GM18507 (cell line): Measurements from ENCODE around the gene UBR1.
A peak's percentile ranks its signal among the peaks of the same experiment; 100 is the strongest.
"Not testable (repeated sequence)": the region's sequence is repeated elsewhere in the genome, so short reads cannot be mapped to it uniquely, and the experiment has no call there.

Experiments
- DNase-seq: peaks from one replicate; pipeline ENCODE4 v3.0.0; 2011; ENCODE audit warnings: low read depth; ENCODE audit not compliant: insufficient read length; ENCODE audit errors: extremely low spot score
- FAIRE-seq: peaks from 2 replicates; lab custom pipeline; 2011; peaks lifted over from hg19 to GRCh38; lab: Jason Lieb, UNC

Gene UBR1

GRCh38 chr15:43070893-43071292 is 34.9 kb downstream of the UBR1 start:
- FAIRE-seq (peak; percentile 31), DNase-seq (no peak)

GRCh38 chr15:43070249-43070648 is 35.6 kb downstream of the UBR1 start:
- DNase-seq = no peak
- FAIRE-seq = no peak

GRCh38 chr15:43067717-43068461 is 37.9 kb downstream of the UBR1 start:
- FAIRE-seq = no peak
- DNase-seq = no peak

DNA sequence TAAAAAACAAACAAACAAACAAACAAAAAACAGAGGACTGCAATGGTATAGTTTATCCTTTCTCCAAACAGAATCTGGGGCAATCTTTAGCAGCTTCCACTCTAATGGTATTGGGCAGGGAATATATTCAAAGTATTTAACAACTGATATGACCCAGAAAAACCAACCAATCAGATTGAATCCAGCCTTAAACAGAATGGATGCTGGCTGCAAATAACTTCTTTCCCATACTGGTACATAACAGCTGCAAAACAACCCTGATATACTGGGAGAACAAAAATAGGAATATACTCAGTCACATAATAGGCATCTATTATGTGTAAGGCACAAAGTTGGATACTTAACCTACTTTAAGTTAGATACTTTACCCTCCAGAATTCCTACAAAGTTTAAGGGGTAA is 49.1 kb downstream of the UBR1 start:
- DNase-seq = no peak
- FAIRE-seq = no peak

DNA sequence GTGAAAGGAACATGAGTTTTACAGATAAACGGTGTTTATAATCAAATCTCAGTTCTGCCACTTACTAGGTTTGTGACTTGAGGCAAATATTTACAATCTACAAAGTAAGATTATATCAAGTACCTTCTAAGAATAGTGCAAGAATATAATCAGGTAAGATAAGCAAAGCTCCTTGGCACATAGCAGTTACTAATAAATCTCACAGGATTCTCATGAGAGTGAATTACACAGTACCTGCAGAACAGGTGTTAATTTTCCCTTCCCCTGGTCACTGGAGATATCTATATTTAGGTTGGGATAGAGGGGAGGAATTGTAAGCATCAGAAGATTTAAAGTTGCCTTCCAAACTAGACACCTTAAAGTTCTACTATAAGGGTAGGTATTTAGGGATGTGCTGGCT is 53.0 kb downstream of the UBR1 start:
- FAIRE-seq = no peak
- no peak for DNase-seq

DNA sequence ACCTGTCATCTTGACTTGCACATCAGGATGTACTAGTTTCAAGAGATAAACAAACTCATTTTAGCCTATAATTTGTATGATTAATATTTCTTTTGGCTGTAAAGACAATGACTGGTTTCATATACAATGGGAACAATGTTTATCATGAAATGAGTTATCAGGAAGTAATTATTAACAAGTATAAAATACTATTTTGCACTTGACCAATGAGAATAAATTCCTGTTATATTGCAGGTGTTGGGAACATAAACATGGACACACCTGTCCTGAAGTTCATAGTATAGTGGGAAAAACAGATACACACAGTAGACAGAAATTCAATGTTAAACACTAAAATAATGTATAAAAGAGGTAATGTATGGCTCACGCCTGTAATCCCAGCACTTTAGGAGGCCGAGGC is 56.9 kb downstream of the UBR1 start:
- FAIRE-seq = no peak
- no peak for DNase-seq

- DNase-seq (no peak), FAIRE-seq (no peak)
Measured at GRCh38 chr15:43046484-43046883, 59.4 kb downstream of the UBR1 start.

GRCh38 chr15:43042885-43043284 is 63.0 kb downstream of the UBR1 start:
- DNase-seq = no peak
- no peak for FAIRE-seq

GRCh38 chr15:43041085-43041484 is 64.8 kb downstream of the UBR1 start:
- not testable (repeated sequence) for DNase-seq, FAIRE-seq

GRCh38 chr15:43035240-43035639 is 70.6 kb downstream of the UBR1 start:
- DNase-seq, FAIRE-seq: not testable (repeated sequence)

- no peak for DNase-seq
Measured at GRCh38 chr15:43029476-43029875, 76.4 kb downstream of the UBR1 start.

DNA sequence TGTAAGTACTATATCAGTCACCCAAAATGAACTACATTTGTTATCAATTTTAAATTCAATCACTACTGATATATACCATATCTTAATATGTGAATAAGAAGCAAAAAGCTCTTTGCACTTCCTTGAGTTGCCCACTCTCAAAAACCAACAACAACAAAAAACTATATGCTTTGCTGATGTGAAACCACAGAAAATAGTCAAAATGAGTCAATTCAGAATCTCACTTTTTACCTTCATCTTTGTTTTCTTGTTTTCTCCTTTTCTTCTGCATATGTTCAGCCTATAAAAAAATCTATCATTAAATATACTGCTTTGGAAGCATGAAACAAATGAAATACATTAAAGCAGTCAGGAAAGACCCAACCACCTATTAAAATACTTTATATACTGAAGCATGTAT is 80.7 kb downstream of the UBR1 start:
- no peak for DNase-seq
- FAIRE-seq = peak; percentile 9

More at GRCh38 chr15:43029476-43029875, 76.4 kb downstream of the UBR1 start:
- FAIRE-seq = no peak

DNA sequence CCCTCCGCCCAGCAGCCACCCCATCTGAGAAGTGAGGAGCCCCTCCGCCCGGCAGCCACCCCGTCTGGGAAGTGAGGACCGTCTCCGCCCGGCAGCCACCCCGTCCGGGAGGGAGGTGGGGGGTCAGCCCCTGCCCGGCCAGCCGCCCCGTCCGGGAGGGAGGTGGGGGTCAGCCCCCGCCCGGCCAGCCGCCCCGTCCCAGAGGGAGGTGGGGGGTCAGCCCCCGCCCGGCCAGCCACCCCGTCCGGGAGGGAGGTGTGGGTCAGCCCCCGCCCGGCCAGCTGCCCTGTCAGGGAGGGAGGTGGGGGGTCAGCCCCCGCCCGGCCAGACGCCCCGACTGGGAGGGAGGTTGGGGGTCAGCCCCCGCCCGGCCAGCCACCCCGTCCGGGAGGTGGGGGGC is 91.2 kb downstream of the UBR1 start:
- not testable (repeated sequence) for FAIRE-seq, DNase-seq

DNA sequence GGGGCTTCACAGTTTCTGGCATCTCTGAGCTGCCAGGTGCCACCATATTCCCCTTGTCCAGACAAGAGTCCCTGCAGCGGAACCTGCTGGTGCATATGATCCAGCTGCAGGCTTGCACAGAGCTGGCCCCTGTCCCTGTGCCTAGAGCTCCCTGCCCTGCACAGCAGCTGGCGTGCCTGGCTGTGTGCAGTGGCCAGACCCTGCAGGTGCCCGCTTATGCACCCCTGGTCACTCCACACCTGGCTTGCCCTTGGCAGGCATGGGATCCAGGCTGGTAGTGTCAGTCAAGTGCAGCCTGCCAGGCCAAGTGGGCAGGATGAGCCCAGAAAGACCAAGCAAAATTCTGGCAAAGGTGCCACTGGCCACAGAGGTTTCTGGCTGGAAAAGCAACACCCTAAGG is 96.6 kb downstream of the UBR1 start:
- FAIRE-seq (no peak), DNase-seq (no peak)

DNA sequence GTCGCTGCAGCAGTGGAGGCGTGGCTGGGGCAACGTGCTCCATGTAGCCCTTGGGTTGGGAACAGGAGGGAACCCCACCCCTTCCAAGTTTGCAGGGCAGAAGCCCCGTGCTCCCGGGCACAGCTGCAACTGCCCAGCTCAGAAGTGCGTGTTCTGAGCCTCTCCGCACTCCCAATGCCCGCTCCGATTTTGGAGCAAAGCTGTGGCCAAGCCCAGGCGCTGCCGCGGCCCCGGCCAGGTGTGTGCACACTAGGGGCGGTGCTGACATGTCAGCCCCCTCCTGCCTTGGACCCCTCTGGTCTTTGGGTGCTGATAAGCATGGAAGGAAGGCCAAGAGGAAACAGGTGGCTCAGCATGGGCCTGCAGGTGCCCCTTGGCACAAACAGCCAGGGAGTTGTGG is 97.7 kb downstream of the UBR1 start:
- DNase-seq = no peak
- no peak for FAIRE-seq

DNA sequence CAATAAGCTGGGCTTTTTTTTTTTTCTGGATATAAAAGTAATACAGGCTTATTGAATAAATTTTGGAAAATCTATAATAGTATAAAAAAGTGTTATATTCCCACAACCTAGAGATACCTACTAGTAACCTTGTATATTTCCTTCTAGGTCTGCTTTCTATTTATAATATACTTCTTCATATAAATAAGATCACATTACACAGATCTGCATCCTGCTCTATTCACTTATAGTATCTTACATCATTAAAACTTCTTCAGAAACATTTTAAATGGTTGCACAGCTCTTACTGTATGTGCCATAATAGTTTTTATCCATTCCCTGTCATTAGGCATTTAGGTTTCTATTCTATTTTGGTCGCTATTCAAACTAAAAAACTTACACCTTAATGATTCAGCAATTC is 98.3 kb downstream of the UBR1 start:
- FAIRE-seq (no peak), DNase-seq (no peak)

- no peak for DNase-seq
- FAIRE-seq = no peak
Measured at GRCh38 chr15:43006991-43007390, 98.8 kb downstream of the UBR1 start.

DNA sequence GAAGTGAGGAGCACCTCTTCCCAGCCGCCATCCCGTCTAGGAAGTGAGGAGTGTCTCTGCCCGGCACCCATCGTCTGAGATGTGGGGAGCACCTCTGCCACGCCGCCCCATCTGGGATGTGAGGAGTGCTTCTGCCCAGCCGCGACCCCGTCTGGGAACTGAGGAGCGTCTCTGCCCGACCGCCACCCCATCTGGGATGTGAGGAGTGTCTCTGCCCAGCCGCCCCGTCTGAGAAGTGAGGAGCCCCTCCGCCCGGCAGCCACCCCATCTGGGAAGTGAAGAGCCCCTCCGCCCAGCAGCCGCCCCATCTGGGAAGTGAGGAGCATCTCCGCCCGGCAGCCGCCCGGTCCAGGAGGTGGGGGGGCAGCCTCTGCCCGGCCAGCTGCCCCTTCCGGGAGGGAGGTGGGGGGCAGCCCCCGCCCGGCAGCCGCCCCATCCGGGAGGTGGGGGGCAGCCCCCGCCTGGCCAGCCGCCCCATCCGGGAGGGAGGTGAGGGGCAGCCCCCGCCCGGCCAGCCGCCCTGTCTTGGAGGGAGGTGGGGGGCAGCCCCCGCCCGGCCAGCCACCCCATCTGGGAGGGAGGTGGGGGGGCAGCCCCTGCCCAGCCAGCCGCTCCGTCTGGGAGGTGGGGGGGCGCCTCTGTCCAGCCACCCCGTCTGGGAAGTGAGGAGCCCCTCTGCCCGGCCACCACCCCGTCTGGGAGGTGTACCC is 100.8 kb downstream of the UBR1 start:
- FAIRE-seq, DNase-seq: not testable (repeated sequence)

DNA sequence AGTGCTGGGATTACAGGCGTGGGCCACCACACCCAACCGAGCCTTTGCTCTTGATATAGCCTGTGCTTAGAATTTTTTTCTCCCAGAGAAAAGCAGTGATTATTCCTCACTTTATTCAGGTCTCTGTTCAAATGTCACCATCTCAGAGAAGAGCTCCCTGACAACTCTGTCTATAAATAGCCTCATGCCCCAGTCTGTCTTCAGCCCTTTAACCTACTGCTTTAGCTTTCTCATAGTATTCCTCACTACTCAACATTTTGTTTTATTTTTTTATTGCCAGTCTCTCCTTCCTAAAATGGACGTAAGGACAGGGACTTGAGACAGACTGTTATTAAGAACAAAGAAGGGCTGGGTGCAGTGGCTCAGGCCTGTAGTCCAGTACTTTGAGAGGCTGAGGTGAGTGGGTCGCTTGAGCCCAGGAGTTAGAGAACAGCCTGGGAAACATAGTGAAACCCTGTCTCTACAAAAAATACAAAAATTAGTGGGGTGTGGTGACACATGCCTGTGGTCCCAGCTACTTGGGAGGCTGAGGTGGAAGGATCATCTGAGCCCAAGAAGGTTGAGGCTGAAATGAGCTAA is 106.5 kb downstream of the UBR1 start:
- DNase-seq = no peak
- FAIRE-seq = no peak

DNA sequence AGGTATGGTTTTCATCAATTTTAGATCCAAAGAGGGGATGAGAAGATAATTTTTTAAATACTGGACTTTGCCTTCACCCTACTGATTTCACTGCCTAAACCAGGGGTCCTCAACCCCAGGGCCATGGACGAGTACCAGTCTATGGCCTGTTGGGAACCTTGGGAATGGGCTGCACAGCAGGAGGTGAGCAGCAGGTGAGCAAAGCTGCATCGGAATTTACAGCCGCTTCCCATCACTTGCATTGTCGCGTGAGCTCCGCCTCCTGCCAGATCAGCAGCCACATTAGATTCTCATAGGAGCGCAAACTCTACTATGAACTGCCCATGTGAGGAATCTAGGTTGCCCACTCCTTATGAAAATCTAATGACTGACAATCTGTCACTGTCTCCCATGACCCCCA is 109.0 kb downstream of the UBR1 start:
- FAIRE-seq (no peak), DNase-seq (no peak)

DNA sequence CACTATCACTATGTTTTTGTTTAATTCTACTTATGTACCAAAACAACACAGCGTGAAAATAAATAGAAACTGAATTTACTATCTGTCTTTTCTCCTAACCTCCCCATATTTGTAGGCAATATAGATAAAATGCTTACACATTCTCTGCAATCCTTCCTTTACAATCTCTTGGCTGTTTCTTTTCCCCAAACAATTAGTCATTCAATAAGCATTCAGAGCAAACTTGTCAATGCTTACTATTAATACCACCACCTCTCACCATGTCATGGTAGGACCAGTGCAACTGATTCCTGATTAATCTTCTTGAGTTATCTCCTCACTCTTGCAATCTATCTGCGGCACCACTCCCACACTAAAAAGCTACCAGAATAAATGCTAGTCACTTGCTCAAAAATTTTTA is 111.3 kb downstream of the UBR1 start:
- FAIRE-seq (no peak), DNase-seq (no peak)
